H9 (cell line): Measurements from ENCODE around the gene TMEM184B. TPM values are rescaled to one million over a fixed set of nuclear protein-coding genes. Genes with fewer than 3 reads are reported as not detected.
A peak's percentile ranks its signal among the peaks of the same experiment; 100 is the strongest.

Experiments used
- DNase-seq: peaks from one replicate; pipeline ENCODE4 v3.0.0-alpha.2; 2017
- H2AFZ ChIP-seq: one replicate; pipeline ENCODE4 v1.6.1; 2013; ENCODE audit warnings: mild to moderate bottlenecking, low read length, control low read depth, moderate library complexity
- H2AK5ac ChIP-seq: 2 replicates; pipeline ENCODE4 v1.6.1; 2013; ENCODE audit warnings: low read length, control low read depth, mixed read lengths; ENCODE audit not compliant: insufficient read length
- H2BK120ac ChIP-seq: one replicate; pipeline ENCODE4 v1.6.1; 2013; ENCODE audit warnings: low read depth, mild to moderate bottlenecking, low read length, control low read depth, inconsistent platforms; ENCODE audit not compliant: poor library complexity, severe bottlenecking
- H2BK12ac ChIP-seq: 2 replicates; pipeline ENCODE4 v1.6.1; 2013; ENCODE audit warnings: low read length, control low read depth, mixed read lengths, low read depth; ENCODE audit not compliant: insufficient read length
- H2BK15ac ChIP-seq: 2 replicates; pipeline ENCODE4 v1.6.1; 2013; ENCODE audit warnings: low read depth, low read length, control low read depth
- H2BK20ac ChIP-seq: one replicate; pipeline ENCODE4 v1.6.1; 2013; ENCODE audit warnings: low read depth, mild to moderate bottlenecking, low read length, control low read depth, inconsistent platforms; ENCODE audit not compliant: poor library complexity, severe bottlenecking
- H2BK5ac ChIP-seq: 2 replicates; pipeline ENCODE4 v1.6.1; 2013; ENCODE audit warnings: low read length, control low read depth, mixed read lengths; ENCODE audit not compliant: insufficient read length
- H3K14ac ChIP-seq: 2 replicates; pipeline ENCODE4 v1.6.1; 2013; ENCODE audit warnings: low read length, control low read depth; ENCODE audit not compliant: insufficient read depth
- H3K18ac ChIP-seq: 2 replicates; pipeline ENCODE4 v1.6.1; 2013; ENCODE audit warnings: low read depth, mild to moderate bottlenecking, mixed read lengths, low read length, control low read depth; ENCODE audit not compliant: insufficient read length
- H3K23ac ChIP-seq: 2 replicates; pipeline ENCODE4 v1.6.1; 2013; ENCODE audit warnings: low read length, control low read depth, mixed read lengths, low read depth; ENCODE audit not compliant: insufficient read length
- H3K23me2 ChIP-seq: 2 replicates; pipeline ENCODE4 v1.6.1; 2013; ENCODE audit warnings: low read depth, mild to moderate bottlenecking, mixed read lengths, low read length, control low read depth; ENCODE audit not compliant: insufficient read length, poor library complexity, severe bottlenecking
- H3K27ac ChIP-seq: 2 replicates; pipeline ENCODE4 v1.5.1; 2013; ENCODE audit warnings: low read length, control low read depth, mixed read lengths, low read depth; ENCODE audit not compliant: insufficient read length
- H3K27me3 ChIP-seq: 2 replicates; pipeline ENCODE4 v1.6.1; 2013; ENCODE audit warnings: low read length, control low read depth, inconsistent platforms; ENCODE audit not compliant: insufficient read depth
- H3K4ac ChIP-seq: 2 replicates; pipeline ENCODE4 v1.6.1; 2013; ENCODE audit warnings: low read depth, mild to moderate bottlenecking, control low read depth, inconsistent platforms, low read length, moderate library complexity
- H3K4me1 ChIP-seq: 2 replicates; pipeline ENCODE4 v1.6.1; 2013; ENCODE audit warnings: low read length, control low read depth, inconsistent platforms; ENCODE audit not compliant: insufficient read depth
- H3K4me2 ChIP-seq: 2 replicates; pipeline ENCODE4 v1.6.1; 2013; ENCODE audit warnings: low read length, control low read depth, mixed read lengths; ENCODE audit not compliant: insufficient read length, insufficient read depth
- H3K56ac ChIP-seq: 2 replicates; pipeline ENCODE4 v1.6.1; 2013; ENCODE audit warnings: low read depth, mild to moderate bottlenecking, mixed read lengths, low read length, control low read depth; ENCODE audit not compliant: insufficient read length
- H3K79me1 ChIP-seq: 2 replicates; pipeline ENCODE4 v1.6.1; 2013; ENCODE audit warnings: low read depth, mild to moderate bottlenecking, moderate library complexity, low read length, control low read depth, inconsistent platforms; ENCODE audit not compliant: insufficient read depth, poor library complexity, severe bottlenecking
- H3K79me2 ChIP-seq: 2 replicates; pipeline ENCODE4 v1.6.1; 2013; ENCODE audit warnings: low read length, control low read depth, inconsistent platforms; ENCODE audit not compliant: insufficient read depth
- H3K9ac ChIP-seq: 2 replicates; pipeline ENCODE4 v1.6.1; 2013; ENCODE audit warnings: low read length, control low read depth, mixed read lengths; ENCODE audit not compliant: insufficient read length; ENCODE audit errors: extremely low read depth
- H3K9me3 ChIP-seq: one replicate; pipeline ENCODE4 v1.6.1; 2013; ENCODE audit warnings: low read depth, low read length, inconsistent platforms; ENCODE audit not compliant: control insufficient read depth
- H3T11ph ChIP-seq: one replicate; pipeline ENCODE4 v1.6.1; 2013; ENCODE audit warnings: mild to moderate bottlenecking, low read length, control low read depth, inconsistent platforms
- H4K20me1 ChIP-seq: one replicate; pipeline ENCODE4 v1.6.1; 2013; ENCODE audit not compliant: control insufficient read depth, insufficient read length, insufficient read depth
- H4K5ac ChIP-seq: 2 replicates; pipeline ENCODE4 v1.6.1; 2013; ENCODE audit warnings: low read depth, mild to moderate bottlenecking, mixed read lengths, low read length, control low read depth; ENCODE audit not compliant: insufficient read length
- H4K8ac ChIP-seq: replicated peaks from 2 replicates; pipeline ENCODE4 v1.6.1; 2013; ENCODE audit warnings: low read length, control low read depth, mixed read lengths, low read depth; ENCODE audit not compliant: insufficient read length
- H4K91ac ChIP-seq: 2 replicates; pipeline ENCODE4 v1.6.1; 2013; ENCODE audit warnings: low read depth, mild to moderate bottlenecking, moderate library complexity, mixed read lengths, low read length, control low read depth; ENCODE audit not compliant: insufficient read length
- H3K27ac Mint-ChIP-seq, 3 experiments: 2 replicates in 2 of 3; 3 replicates in 1 of 3; pipeline ENCODE4 v1.8.0; 2020 to 2021; ENCODE audit warnings: mixed read lengths in 3 of 3, mild to moderate bottlenecking in 1 of 3, moderate library complexity in 1 of 3
- H3K27me3 Mint-ChIP-seq: 2 replicates; pipeline ENCODE4 v1.8.0; 2021; ENCODE audit warnings: low read depth, mild to moderate bottlenecking, moderate library complexity, mixed read lengths
- H3K36me3 Mint-ChIP-seq, 3 experiments: 2 replicates in 2 of 3; 3 replicates in 1 of 3; pipeline ENCODE4 v1.8.0; 2020 to 2021; ENCODE audit warnings: low read depth in 3 of 3, mixed read lengths in 3 of 3; ENCODE audit not compliant: insufficient read depth in 1 of 3
- H3K4me1 Mint-ChIP-seq, 2 experiments: 2 replicates each; pipeline ENCODE4 v1.8.0; 2020; ENCODE audit warnings: mixed read lengths in 2 of 2
- H3K4me3 Mint-ChIP-seq, 2 experiments: 2 replicates in 1 of 2; 3 replicates in 1 of 2; pipeline ENCODE4 v1.8.0; 2020 to 2021; ENCODE audit warnings: mild to moderate bottlenecking in 2 of 2, mixed read lengths in 2 of 2, moderate library complexity in 1 of 2
- H3K9me3 Mint-ChIP-seq, 2 experiments: 2 replicates in 1 of 2; 3 replicates in 1 of 2; pipeline ENCODE4 v1.8.0; 2020; ENCODE audit warnings: mild to moderate bottlenecking in 2 of 2, mixed read lengths in 2 of 2, moderate library complexity in 1 of 2
- WGBS: extraction: QIAGEN DNeasy Blood & Tissue Kit; methylation state at CpG from one replicate; pipeline ENCODE4 v1.1.7; 2013; ENCODE audit warnings: missing lambda C conversion rate, low lambda C conversion rate, mixed read lengths; ENCODE audit not compliant: insufficient read length; ENCODE audit errors: extremely low coverage; 5-methylcytosine and 5-hydroxymethylcytosine counted together
- total RNA-seq: library from RNA; stranded (reverse); gene quantifications from 2 replicates; pipeline ENCODE4 v1.2.1, GENCODE V29; 2021
- TF ChIP-seq, protein P1 (sequence below): fragments of 200-600 bp; sonication (generic); conservative IDR thresholded peaks from 3 replicates; pipeline ENCODE4 v1.8.0; 2021; ENCODE audit warnings: antibody characterized with exemption, mild to moderate bottlenecking

Gene TMEM184B
- total RNA-seq, 1 experiment from 2014 or later: 58.5 TPM

DNA sequence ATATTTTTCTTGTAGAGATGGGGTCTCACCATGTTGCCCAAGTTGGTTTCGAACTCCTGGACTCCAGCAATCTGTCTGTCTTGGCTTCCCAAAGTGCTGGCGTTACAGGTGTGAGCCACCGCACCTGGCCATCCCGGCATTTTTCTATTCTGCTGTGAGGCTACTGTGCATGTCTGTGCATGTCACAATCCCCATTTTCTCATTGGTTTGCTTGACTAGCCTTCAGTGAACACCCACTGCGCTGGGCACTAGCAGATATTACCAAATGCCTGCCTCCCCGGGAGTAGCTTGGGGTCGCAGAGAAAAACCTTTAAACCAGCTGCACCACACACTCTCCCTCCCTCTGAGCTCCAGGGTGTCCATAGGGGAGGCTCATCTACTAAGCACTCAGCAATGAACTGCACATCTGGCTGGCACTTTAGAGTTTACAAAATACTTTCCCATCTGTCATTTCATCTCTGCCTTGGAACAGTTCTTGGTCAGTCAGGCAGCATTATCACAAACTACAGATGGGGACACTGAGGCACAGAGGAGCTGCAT lies 39.5 kb upstream of the TMEM184B start:
- Histone ChIP-seq H2AK5ac (no peak overlapping the region), H2BK5ac (no peak overlapping the region), H3K27me3 (no peaks in the 10 kb centered on the region), H2AFZ (no peak overlapping the region), H2BK12ac (no peak overlapping the region), H4K5ac (no peak overlapping the region), H3K79me1 (no peaks in the 10 kb centered on the region), H3K4me2 (no peak overlapping the region), H2BK20ac (no peak overlapping the region), H4K8ac (no peak overlapping the region), H4K91ac (no peak overlapping the region), H3K23ac (no peak overlapping the region), H3K9me3 (no peaks in the 10 kb centered on the region), H2BK120ac (no peak overlapping the region), H2BK15ac (no peak overlapping the region), H3K14ac (no peak overlapping the region), H3K27ac (no peak overlapping the region), H4K20me1 (no peaks in the 10 kb centered on the region), H3K79me2 (peaks cover 82% of the 10 kb centered on the region; the same call in 1 of the 2 replicates), H3K23me2 (peaks cover 13% of the 10 kb centered on the region), H3T11ph (no peak overlapping the region), H3K4ac (no peak overlapping the region), H3K9ac (no peak overlapping the region), H3K18ac (no peak overlapping the region), H3K56ac (no peak overlapping the region), H3K4me1 (peaks cover 3% of the 10 kb centered on the region; the same call in 1 of the 2 replicates)
- whole genome bisulfite sequencing: no CpG with 5 or more reads among the region's 7 CpGs
- no peak overlapping the region for H3K4me3 Mint-ChIP-seq
- H3K9me3 Mint-ChIP-seq: no peaks in the 10 kb centered on the region; a peak in 1 of 5 replicates
- H3K27ac Mint-ChIP-seq: peak overlapping the region in 1 of 3 experiments; percentile 94; a peak in 2 of 7 replicates
- peaks cover 29 to 78% (median 64%) of the 10 kb centered on the region in 3 experiments; a peak in 6 of 7 replicates for H3K36me3 Mint-ChIP-seq
- TF ChIP-seq, protein P1, sequence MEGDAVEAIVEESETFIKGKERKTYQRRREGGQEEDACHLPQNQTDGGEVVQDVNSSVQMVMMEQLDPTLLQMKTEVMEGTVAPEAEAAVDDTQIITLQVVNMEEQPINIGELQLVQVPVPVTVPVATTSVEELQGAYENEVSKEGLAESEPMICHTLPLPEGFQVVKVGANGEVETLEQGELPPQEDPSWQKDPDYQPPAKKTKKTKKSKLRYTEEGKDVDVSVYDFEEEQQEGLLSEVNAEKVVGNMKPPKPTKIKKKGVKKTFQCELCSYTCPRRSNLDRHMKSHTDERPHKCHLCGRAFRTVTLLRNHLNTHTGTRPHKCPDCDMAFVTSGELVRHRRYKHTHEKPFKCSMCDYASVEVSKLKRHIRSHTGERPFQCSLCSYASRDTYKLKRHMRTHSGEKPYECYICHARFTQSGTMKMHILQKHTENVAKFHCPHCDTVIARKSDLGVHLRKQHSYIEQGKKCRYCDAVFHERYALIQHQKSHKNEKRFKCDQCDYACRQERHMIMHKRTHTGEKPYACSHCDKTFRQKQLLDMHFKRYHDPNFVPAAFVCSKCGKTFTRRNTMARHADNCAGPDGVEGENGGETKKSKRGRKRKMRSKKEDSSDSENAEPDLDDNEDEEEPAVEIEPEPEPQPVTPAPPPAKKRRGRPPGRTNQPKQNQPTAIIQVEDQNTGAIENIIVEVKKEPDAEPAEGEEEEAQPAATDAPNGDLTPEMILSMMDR: no peak
- H3K27me3 Mint-ChIP-seq: no peaks in the 10 kb centered on the region
- DNase-seq: no peak
- peaks cover 65 to 74% of the 10 kb centered on the region in 2 experiments for H3K4me1 Mint-ChIP-seq
